HepG2 (cell line): Measurements from ENCODE around the gene ZBTB2. TPM values are rescaled to one million over a fixed set of nuclear protein-coding genes. Genes with fewer than 3 reads are reported as not detected.
A peak's percentile ranks its signal among the peaks of the same experiment; 100 is the strongest.

Experiments used
- ATAD3A ChIP-seq: sonication (generic); formaldehyde crosslinking; IDR thresholded peaks from 2 replicates; pipeline ENCODE4 v1.4.0; 2020; ENCODE audit warnings: missing genetic modification reagents
- BHLHE40 ChIP-seq: IDR thresholded peaks from 2 replicates; pipeline ENCODE4 v1.6.1; 2011; ENCODE audit warnings: low read length, improper control_type of control experiment
- CEBPG ChIP-seq: IDR thresholded peaks from 2 replicates; pipeline ENCODE4 v1.6.1; 2016
- FOSL1 ChIP-seq: sonication (generic); formaldehyde crosslinking; IDR thresholded peaks from 2 replicates; pipeline ENCODE4 v1.9.0; 2021; ENCODE audit warnings: missing genetic modification reagents, borderline replicate concordance
- GLI4 ChIP-seq: sonication (generic); formaldehyde crosslinking; IDR thresholded peaks from 2 replicates; pipeline ENCODE4 v1.5.1; 2020; ENCODE audit warnings: missing genetic modification reagents, mild to moderate bottlenecking, moderate library complexity, borderline replicate concordance
- HOXA7 ChIP-seq: sonication (generic); formaldehyde crosslinking; IDR thresholded peaks from 2 replicates; pipeline ENCODE4 v1.8.1; 2022; ENCODE audit warnings: mild to moderate bottlenecking, missing genetic modification reagents, moderate library complexity
- SNAI1 ChIP-seq: sonication (generic); formaldehyde crosslinking; IDR thresholded peaks from 2 replicates; pipeline ENCODE4 v1.5.0; 2020; ENCODE audit warnings: mild to moderate bottlenecking, missing genetic modification reagents, borderline replicate concordance
- SNRNP70 ChIP-seq: fragments of 200-400 bp; formaldehyde crosslinking; IDR thresholded peaks from 2 replicates; pipeline ENCODE4 v1.6.1; 2017; ENCODE audit warnings: mild to moderate bottlenecking, low read depth, low read length, moderate library complexity
- SPEN ChIP-seq: sonication (generic); formaldehyde crosslinking; IDR thresholded peaks from 2 replicates; pipeline ENCODE4 v1.5.1; 2020; ENCODE audit warnings: low read depth, mild to moderate bottlenecking, missing genetic modification reagents
- TMF1 ChIP-seq: sonication (generic); formaldehyde crosslinking; IDR thresholded peaks from 2 replicates; pipeline ENCODE4 v1.8.1; 2022; ENCODE audit warnings: low read depth, missing genetic modification reagents
- ZBTB7A ChIP-seq: sonication (generic); formaldehyde crosslinking; IDR thresholded peaks from 2 replicates; pipeline ENCODE4 v1.8.0; 2022; ENCODE audit warnings: mild to moderate bottlenecking, missing genetic modification reagents
- ZNF225 ChIP-seq: sonication (generic); formaldehyde crosslinking; IDR thresholded peaks from 2 replicates; pipeline ENCODE4 v1.4.0; 2020; ENCODE audit warnings: mild to moderate bottlenecking, missing genetic modification reagents
- ZNF264 ChIP-seq: sonication (generic); formaldehyde crosslinking; IDR thresholded peaks from 2 replicates; pipeline ENCODE4 v1.4.0; 2020; ENCODE audit warnings: missing genetic modification reagents
- ZNF773 ChIP-seq: sonication (generic); formaldehyde crosslinking; IDR thresholded peaks from 2 replicates; pipeline ENCODE4 v1.4.0; 2020; ENCODE audit warnings: missing genetic modification reagents, borderline replicate concordance
- ZNF780A ChIP-seq: sonication (generic); formaldehyde crosslinking; IDR thresholded peaks from 2 replicates; pipeline ENCODE4 v1.8.0; 2022; ENCODE audit warnings: mild to moderate bottlenecking, missing genetic modification reagents, moderate library complexity
- ZNF841 ChIP-seq: sonication (generic); formaldehyde crosslinking; IDR thresholded peaks from 2 replicates; pipeline ENCODE4 v1.8.1; 2023; ENCODE audit warnings: missing genetic modification reagents, borderline replicate concordance
- ZSCAN31 ChIP-seq: sonication (generic); formaldehyde crosslinking; IDR thresholded peaks from 2 replicates; pipeline ENCODE4 v1.5.0; 2020; ENCODE audit warnings: low read depth, mild to moderate bottlenecking, missing genetic modification reagents
- polyA plus RNA-seq, 8 experiments: library from polyadenylated mRNA; depleted of rRNA in 3 of 8; stranded (reverse) in 7 of 8; unstranded in 1 of 8; fragments of >200 nt; fragmentation: Illumina TruSeq in 4 of 8; extraction: Trizol in 4 of 8; gene quantifications; 2 replicates each; pipeline versions ENCODE4 v1.2.1 to v1.2.3, GENCODE V29; 2011 to 2016; ENCODE audit warnings: low read depth in 4 of 8, missing spikeins in 1 of 8, mixed read lengths in 1 of 8; ENCODE audit not compliant: insufficient read depth in 1 of 8
- total RNA-seq, 5 experiments: library from RNA; depleted of rRNA; stranded (reverse); fragments of >200 nt; fragmentation: Illumina TruSeq; extraction: Trizol; gene quantifications; 2 replicates each; pipeline ENCODE4 v1.2.3, GENCODE V29; 2016; ENCODE audit warnings: low read depth in 1 of 5
- TF ChIP-seq, protein P1 (sequence below): IDR thresholded peaks from 2 replicates; pipeline ENCODE4 v1.6.1; 2012; ENCODE audit warnings: low read length, improper control_type of control experiment
- TF ChIP-seq, protein P2 (sequence below): IDR thresholded peaks from 2 replicates; pipeline ENCODE4 v1.6.1; 2012; ENCODE audit warnings: low read depth, low read length, improper control_type of control experiment
- TF ChIP-seq, protein P3 (sequence below): sonication (generic); formaldehyde crosslinking; conservative IDR thresholded peaks from 2 replicates; pipeline ENCODE4 v1.8.0; 2022; ENCODE audit warnings: missing genetic modification reagents
- TF ChIP-seq, protein P4 (sequence below): sonication (generic); formaldehyde crosslinking; IDR thresholded peaks from 2 replicates; pipeline ENCODE4 v1.5.0; 2020; ENCODE audit warnings: mild to moderate bottlenecking, missing genetic modification reagents, moderate library complexity

ZBTB2 gene
- total and polyA plus RNA-seq, 2 of the 13 experiments (the other 11 are each of a cell fraction or from before 2014, with no cell fraction given): 15.4 to 22.8 TPM

DNA sequence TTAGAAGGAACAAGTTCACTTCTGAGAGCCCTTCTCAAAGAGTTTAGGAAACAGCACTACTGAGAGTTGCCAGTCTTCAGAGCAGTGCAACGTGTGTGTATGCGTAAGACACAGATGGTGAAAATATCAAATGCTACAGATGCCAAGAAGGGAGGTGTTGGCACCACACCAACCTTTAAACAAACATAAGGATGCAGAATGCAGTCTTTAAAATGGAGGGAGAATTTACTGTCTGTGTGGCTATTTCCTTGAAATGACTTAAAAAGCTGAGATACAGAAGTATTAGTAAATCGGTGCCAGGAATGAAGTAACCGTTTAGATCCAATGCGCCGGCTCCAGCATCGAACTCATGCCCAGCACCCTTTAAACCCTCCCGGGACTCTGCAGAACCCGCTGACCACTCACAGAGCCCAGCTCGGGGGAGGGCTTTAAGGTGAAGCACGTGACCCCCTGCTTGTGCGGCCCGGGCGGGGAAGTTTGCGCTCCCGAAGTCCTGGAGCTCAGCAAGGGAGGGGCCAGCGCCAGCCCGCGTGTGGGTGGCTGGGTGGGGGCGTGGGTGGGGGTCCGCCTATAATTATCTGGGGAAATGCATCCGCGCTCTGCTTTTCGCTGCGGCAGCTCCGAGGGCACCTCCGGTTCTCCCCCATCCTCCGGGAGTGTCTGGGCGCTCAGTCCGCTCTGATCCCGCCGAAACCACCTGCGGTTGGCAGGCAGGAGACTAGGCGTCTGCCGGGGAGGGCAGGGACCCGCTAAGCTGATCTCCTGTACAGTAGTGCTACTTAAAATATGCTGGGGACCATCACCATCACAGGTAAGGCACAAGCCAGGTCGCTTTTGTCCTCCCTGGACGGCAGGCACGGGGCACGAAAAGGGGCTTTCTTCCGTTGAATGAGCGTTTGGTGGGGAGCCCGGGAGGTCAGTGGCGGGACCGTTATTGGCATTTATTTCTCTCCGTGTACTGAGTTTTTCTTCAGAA, 66.0 kb downstream of the ZBTB2 start (continued):
- TF ChIP-seq, protein P1, sequence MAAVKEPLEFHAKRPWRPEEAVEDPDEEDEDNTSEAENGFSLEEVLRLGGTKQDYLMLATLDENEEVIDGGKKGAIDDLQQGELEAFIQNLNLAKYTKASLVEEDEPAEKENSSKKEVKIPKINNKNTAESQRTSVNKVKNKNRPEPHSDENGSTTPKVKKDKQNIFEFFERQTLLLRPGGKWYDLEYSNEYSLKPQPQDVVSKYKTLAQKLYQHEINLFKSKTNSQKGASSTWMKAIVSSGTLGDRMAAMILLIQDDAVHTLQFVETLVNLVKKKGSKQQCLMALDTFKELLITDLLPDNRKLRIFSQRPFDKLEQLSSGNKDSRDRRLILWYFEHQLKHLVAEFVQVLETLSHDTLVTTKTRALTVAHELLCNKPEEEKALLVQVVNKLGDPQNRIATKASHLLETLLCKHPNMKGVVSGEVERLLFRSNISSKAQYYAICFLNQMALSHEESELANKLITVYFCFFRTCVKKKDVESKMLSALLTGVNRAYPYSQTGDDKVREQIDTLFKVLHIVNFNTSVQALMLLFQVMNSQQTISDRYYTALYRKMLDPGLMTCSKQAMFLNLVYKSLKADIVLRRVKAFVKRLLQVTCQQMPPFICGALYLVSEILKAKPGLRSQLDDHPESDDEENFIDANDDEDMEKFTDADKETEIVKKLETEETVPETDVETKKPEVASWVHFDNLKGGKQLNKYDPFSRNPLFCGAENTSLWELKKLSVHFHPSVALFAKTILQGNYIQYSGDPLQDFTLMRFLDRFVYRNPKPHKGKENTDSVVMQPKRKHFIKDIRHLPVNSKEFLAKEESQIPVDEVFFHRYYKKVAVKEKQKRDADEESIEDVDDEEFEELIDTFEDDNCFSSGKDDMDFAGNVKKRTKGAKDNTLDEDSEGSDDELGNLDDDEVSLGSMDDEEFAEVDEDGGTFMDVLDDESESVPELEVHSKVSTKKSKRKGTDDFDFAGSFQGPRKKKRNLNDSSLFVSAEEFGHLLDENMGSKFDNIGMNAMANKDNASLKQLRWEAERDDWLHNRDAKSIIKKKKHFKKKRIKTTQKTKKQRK: no peak
- TF ChIP-seq, protein P2, sequence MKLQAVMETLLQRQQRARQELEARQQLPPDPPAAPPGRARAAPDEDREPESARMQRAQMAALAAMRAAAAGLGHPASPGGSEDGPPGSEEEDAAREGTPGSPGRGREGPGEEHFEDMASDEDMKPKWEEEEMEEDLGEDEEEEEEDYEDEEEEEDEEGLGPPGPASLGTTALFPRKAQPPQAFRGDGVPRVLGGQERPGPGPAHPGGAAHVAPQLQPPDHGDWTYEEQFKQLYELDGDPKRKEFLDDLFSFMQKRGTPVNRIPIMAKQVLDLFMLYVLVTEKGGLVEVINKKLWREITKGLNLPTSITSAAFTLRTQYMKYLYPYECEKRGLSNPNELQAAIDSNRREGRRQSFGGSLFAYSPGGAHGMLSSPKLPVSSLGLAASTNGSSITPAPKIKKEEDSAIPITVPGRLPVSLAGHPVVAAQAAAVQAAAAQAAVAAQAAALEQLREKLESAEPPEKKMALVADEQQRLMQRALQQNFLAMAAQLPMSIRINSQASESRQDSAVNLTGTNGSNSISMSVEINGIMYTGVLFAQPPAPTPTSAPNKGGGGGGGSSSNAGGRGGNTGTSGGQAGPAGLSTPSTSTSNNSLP: no peak
- TF ChIP-seq HOXA7 (CRISPR knock-in tag): no peak
- no peak for TF ChIP-seq SNRNP70
- TF ChIP-seq ZNF773: no peak
- no peak for TF ChIP-seq FOSL1
- TF ChIP-seq BHLHE40: peak; percentile 83
- peak; percentile 82; the same call in 1 of the 2 replicates for TF ChIP-seq ZNF225 (CRISPR knock-in tag)
- no peak for TF ChIP-seq SPEN (CRISPR knock-in tag)
- TF ChIP-seq ATAD3A (CRISPR knock-in tag): no peak
- TF ChIP-seq ZNF780A (CRISPR knock-in tag): no peak
- TF ChIP-seq ZSCAN31 (CRISPR knock-in tag): no peak
- no peak for TF ChIP-seq ZNF264 (CRISPR knock-in tag)
- no peak for TF ChIP-seq ZNF841
- TF ChIP-seq TMF1 (CRISPR knock-in tag): no peak
- TF ChIP-seq ZBTB7A (CRISPR knock-in tag): peak; percentile 82
- no peak for TF ChIP-seq SNAI1 (CRISPR knock-in tag)
- TF ChIP-seq GLI4 (CRISPR knock-in tag): peak; percentile 85; the same call in 1 of the 2 replicates
- TF ChIP-seq, protein P3, sequence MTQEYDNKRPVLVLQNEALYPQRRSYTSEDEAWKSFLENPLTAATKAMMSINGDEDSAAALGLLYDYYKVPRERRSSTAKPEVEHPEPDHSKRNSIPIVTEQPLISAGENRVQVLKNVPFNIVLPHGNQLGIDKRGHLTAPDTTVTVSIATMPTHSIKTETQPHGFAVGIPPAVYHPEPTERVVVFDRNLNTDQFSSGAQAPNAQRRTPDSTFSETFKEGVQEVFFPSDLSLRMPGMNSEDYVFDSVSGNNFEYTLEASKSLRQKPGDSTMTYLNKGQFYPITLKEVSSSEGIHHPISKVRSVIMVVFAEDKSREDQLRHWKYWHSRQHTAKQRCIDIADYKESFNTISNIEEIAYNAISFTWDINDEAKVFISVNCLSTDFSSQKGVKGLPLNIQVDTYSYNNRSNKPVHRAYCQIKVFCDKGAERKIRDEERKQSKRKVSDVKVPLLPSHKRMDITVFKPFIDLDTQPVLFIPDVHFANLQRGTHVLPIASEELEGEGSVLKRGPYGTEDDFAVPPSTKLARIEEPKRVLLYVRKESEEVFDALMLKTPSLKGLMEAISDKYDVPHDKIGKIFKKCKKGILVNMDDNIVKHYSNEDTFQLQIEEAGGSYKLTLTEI (CRISPR knock-in tag): no peak
- TF ChIP-seq, protein P4, sequence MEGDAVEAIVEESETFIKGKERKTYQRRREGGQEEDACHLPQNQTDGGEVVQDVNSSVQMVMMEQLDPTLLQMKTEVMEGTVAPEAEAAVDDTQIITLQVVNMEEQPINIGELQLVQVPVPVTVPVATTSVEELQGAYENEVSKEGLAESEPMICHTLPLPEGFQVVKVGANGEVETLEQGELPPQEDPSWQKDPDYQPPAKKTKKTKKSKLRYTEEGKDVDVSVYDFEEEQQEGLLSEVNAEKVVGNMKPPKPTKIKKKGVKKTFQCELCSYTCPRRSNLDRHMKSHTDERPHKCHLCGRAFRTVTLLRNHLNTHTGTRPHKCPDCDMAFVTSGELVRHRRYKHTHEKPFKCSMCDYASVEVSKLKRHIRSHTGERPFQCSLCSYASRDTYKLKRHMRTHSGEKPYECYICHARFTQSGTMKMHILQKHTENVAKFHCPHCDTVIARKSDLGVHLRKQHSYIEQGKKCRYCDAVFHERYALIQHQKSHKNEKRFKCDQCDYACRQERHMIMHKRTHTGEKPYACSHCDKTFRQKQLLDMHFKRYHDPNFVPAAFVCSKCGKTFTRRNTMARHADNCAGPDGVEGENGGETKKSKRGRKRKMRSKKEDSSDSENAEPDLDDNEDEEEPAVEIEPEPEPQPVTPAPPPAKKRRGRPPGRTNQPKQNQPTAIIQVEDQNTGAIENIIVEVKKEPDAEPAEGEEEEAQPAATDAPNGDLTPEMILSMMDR: peak; percentile 19; the same call in 1 of the 2 replicates
- no peak for TF ChIP-seq CEBPG (CRISPR knock-in tag)
